H1 (cell line): ENCODE measurements around the gene GMCL1. TPM values are rescaled to one million over a fixed set of nuclear protein-coding genes. Genes with fewer than 3 reads are reported as not detected.

ENCODE experiments used
- CTCF ChIA-PET: fragments of 300-600 bp; sonication (Branson Sonifier 250); formaldehyde crosslinking; loops from one replicate; lab custom pipeline; 2021; ENCODE audit not compliant: partially characterized antibody; lab: Charles Lee
- POLR2A ChIA-PET: fragments of 300-600 bp; sonication (Branson Sonifier 250); formaldehyde crosslinking; loops from one replicate; lab custom pipeline; 2021; ENCODE audit warnings: inconsistent platforms; ENCODE audit not compliant: partially characterized antibody; lab: Charles Lee
- DNase-seq, 2 experiments: peaks; one replicate each; pipeline versions ENCODE4 v3.0.0 to v3.0.0-alpha.2; 2010 to 2022; ENCODE audit warnings: low spot score in 2 of 2, low read depth in 1 of 2, mixed read lengths in 1 of 2
- FAIRE-seq: peaks from 2 replicates; lab custom pipeline; 2011; peaks lifted over from hg19 to GRCh38; lab: Jason Lieb, UNC
- H2AFZ ChIP-seq: 2 replicates; pipeline ENCODE4 v1.8.1; 2012; ENCODE audit warnings: low read length, inconsistent platforms
- H2AK5ac ChIP-seq: 2 replicates; pipeline ENCODE4 v1.6.1; 2013; ENCODE audit warnings: low read depth, low read length
- H2BK120ac ChIP-seq: replicated peaks from 2 replicates; pipeline ENCODE3; 2013; ENCODE audit warnings: low read depth, low read length, inconsistent platforms
- H2BK12ac ChIP-seq: 2 replicates; pipeline ENCODE4 v1.6.1; 2013; ENCODE audit warnings: low read depth, low read length
- H2BK15ac ChIP-seq: 2 replicates; pipeline ENCODE4 v1.6.1; 2013; ENCODE audit warnings: low read length
- H2BK20ac ChIP-seq: 2 replicates; pipeline ENCODE4 v1.6.1; 2013; ENCODE audit warnings: low read length
- H2BK5ac ChIP-seq: 2 replicates; pipeline ENCODE4 v1.6.1; 2013; ENCODE audit warnings: low read depth, low read length
- H3K14ac ChIP-seq: 2 replicates; pipeline ENCODE4 v1.6.1; 2013; ENCODE audit warnings: inconsistent platforms; ENCODE audit not compliant: insufficient read length
- H3K18ac ChIP-seq: 2 replicates; pipeline ENCODE4 v1.6.1; 2013; ENCODE audit warnings: low read length; ENCODE audit errors: extremely low read depth
- H3K23ac ChIP-seq: 2 replicates; pipeline ENCODE4 v1.6.1; 2013; ENCODE audit warnings: inconsistent platforms; ENCODE audit not compliant: insufficient read length
- H3K23me2 ChIP-seq: 2 replicates; pipeline ENCODE4 v1.6.1; 2013; ENCODE audit warnings: low read depth, low read length
- H3K27ac ChIP-seq: 2 replicates; pipeline ENCODE4 v1.6.1; 2011; ENCODE audit warnings: low read depth, low read length, inconsistent platforms
- H3K27me3 ChIP-seq, 4 experiments: replicated peaks in 1 of 4; 1 replicate in 1 of 4; 2 replicates in 3 of 4; pipeline versions ENCODE4 v1.6.1 to v1.8.1; 2011 to 2013; ENCODE audit warnings: low read length in 3 of 4, mild to moderate bottlenecking in 3 of 4, inconsistent platforms in 2 of 4, mixed read lengths in 2 of 4, moderate library complexity in 1 of 4; ENCODE audit not compliant: control insufficient read depth in 3 of 4, insufficient read depth in 3 of 4; ENCODE audit errors: extremely low read depth in 1 of 4
- H3K36me3 ChIP-seq, 4 experiments: 2 replicates each; pipeline versions ENCODE4 v1.6.1 to v1.8.1; 2011 to 2013; ENCODE audit warnings: mild to moderate bottlenecking in 4 of 4, low read length in 3 of 4, moderate library complexity in 2 of 4, control low read depth in 1 of 4, inconsistent platforms in 1 of 4; ENCODE audit not compliant: insufficient read depth in 4 of 4, control insufficient read depth in 2 of 4
- H3K4ac ChIP-seq: replicated peaks from 2 replicates; pipeline ENCODE3; 2013; ENCODE audit warnings: low read length, low read depth, mixed read lengths, inconsistent platforms; ENCODE audit not compliant: insufficient read length
- H3K4me1 ChIP-seq, 4 experiments: replicated peaks in 1 of 4; 1 replicate in 1 of 4; 2 replicates in 3 of 4; pipeline versions ENCODE4 v1.6.1 to v1.8.1; 2011 to 2013; ENCODE audit warnings: low read length in 3 of 4, inconsistent platforms in 2 of 4, mixed read lengths in 1 of 4; ENCODE audit not compliant: insufficient read depth in 4 of 4, control insufficient read depth in 3 of 4
- H3K4me2 ChIP-seq, 2 experiments: 2 replicates each; pipeline versions ENCODE4 v1.6.1 to v1.8.1; 2011 to 2013; ENCODE audit warnings: low read depth in 2 of 2, low read length in 2 of 2, control low read depth in 1 of 2, inconsistent platforms in 1 of 2, mild to moderate bottlenecking in 1 of 2; ENCODE audit not compliant: insufficient read depth in 1 of 2
- H3K4me3 ChIP-seq, 4 experiments: fragments of 200-600, 300-600 bp in 1 of 4; sonication (generic), shearing (Covaris generic), sonication (Bioruptor Twin) in 1 of 4; 2 replicates each; pipeline versions ENCODE4 v1.5.1 to v1.8.1; 2011 to 2016; ENCODE audit warnings: low read length in 4 of 4, low read depth in 3 of 4, control low read depth in 2 of 4, inconsistent platforms in 2 of 4, mild to moderate bottlenecking in 2 of 4, mixed read lengths in 1 of 4, moderate library complexity in 1 of 4; ENCODE audit not compliant: insufficient read depth in 2 of 4; ENCODE audit errors: extremely low read depth in 1 of 4
- H3K56ac ChIP-seq: replicated peaks from 2 replicates; pipeline ENCODE3; 2013; ENCODE audit warnings: low read depth, mild to moderate bottlenecking, mixed read lengths, low read length, inconsistent platforms; ENCODE audit not compliant: insufficient read length
- H3K79me1 ChIP-seq: 2 replicates; pipeline ENCODE4 v1.6.1; 2013; ENCODE audit warnings: low read depth, low read length, control low read depth
- H3K79me2 ChIP-seq, 2 experiments: 2 replicates each; pipeline versions ENCODE4 v1.6.1 to v1.8.1; 2012 to 2013; ENCODE audit warnings: low read length in 2 of 2, mild to moderate bottlenecking in 2 of 2, inconsistent platforms in 1 of 2; ENCODE audit not compliant: insufficient read depth in 2 of 2, control insufficient read depth in 1 of 2
- H3K9ac ChIP-seq, 4 experiments: replicated peaks in 1 of 4; 1 replicate in 1 of 4; 2 replicates in 3 of 4; pipeline versions ENCODE4 v1.6.1 to v1.8.1; 2011 to 2013; ENCODE audit warnings: low read depth in 3 of 4, low read length in 3 of 4, control low read depth in 2 of 4, mild to moderate bottlenecking in 2 of 4, moderate library complexity in 2 of 4, inconsistent platforms in 1 of 4; ENCODE audit errors: extremely low read depth in 1 of 4
- H3K9me3 ChIP-seq, 2 experiments: 2 replicates each; pipeline versions ENCODE4 v1.6.1 to v1.8.1; 2012 to 2013; ENCODE audit warnings: mild to moderate bottlenecking in 2 of 2, moderate library complexity in 2 of 2, control low read depth in 1 of 2, inconsistent platforms in 1 of 2, low read depth in 1 of 2, low read length in 1 of 2, mixed read lengths in 1 of 2; ENCODE audit not compliant: insufficient read depth in 2 of 2
- H4K20me1 ChIP-seq, 2 experiments: replicated peaks in 1 of 2; 2 replicates each; pipeline versions ENCODE3 to v1.8.1; 2011 to 2013; ENCODE audit warnings: inconsistent platforms in 2 of 2, low read length in 2 of 2, mild to moderate bottlenecking in 1 of 2; ENCODE audit not compliant: insufficient read depth in 2 of 2, control insufficient read depth in 1 of 2
- H4K5ac ChIP-seq: 2 replicates; pipeline ENCODE4 v1.6.1; 2013; ENCODE audit warnings: low read length, low read depth, mixed read lengths, inconsistent platforms; ENCODE audit not compliant: insufficient read length
- H4K8ac ChIP-seq: 2 replicates; pipeline ENCODE4 v1.8.0; 2013; ENCODE audit warnings: mild to moderate bottlenecking, moderate library complexity, low read length, inconsistent platforms; ENCODE audit not compliant: insufficient read depth; ENCODE audit errors: extremely low read depth
- H4K91ac ChIP-seq: replicated peaks from 2 replicates; pipeline ENCODE3; 2013; ENCODE audit warnings: low read length, mixed read lengths, inconsistent platforms; ENCODE audit not compliant: insufficient read length
- WGBS, 2 experiments: shearing (Covaris generic) in 1 of 2; methylation state at CpG; one replicate each; pipeline versions ENCODE4 v1.1.6 to v1.1.7; 2013 to 2015; ENCODE audit warnings: low lambda C conversion rate in 2 of 2, mixed read lengths in 2 of 2, inconsistent platforms in 1 of 2, low coverage in 1 of 2, missing lambda C conversion rate in 1 of 2; ENCODE audit not compliant: insufficient replicate concordance in 2 of 2, insufficient coverage in 1 of 2, insufficient read length in 1 of 2; ENCODE audit errors: extremely low coverage in 1 of 2, missing lambda C conversion rate in 1 of 2; 5-methylcytosine and 5-hydroxymethylcytosine counted together
- polyA plus RNA-seq, 7 experiments: library from polyadenylated mRNA; depleted of rRNA in 3 of 7; stranded (reverse) in 5 of 7; unstranded in 2 of 7; fragments of >200 nt in 5 of 7; fragments of 200-250 nt in 2 of 7; gene quantifications; 1 replicate in 5 of 7; 2 replicates in 1 of 7; 4 replicates in 1 of 7; pipeline versions ENCODE4 v1.2.1 to v1.2.3, GENCODE V29; 2011 to 2013; ENCODE audit warnings: missing spikeins in 2 of 7, mixed read lengths in 2 of 7
- total RNA-seq: library from RNA; stranded (reverse); fragmentation: NEBNext Ultra II Directional; extraction: Animal tissue kit (Norgen Biotek cat#: 25700); gene quantifications from 2 replicates; pipeline ENCODE4 v1.2.1, GENCODE V29; 2021
- TF ChIP-seq, protein P1 (sequence below): IDR thresholded peaks from 2 replicates; pipeline ENCODE4 v1.6.1; 2012; ENCODE audit warnings: inconsistent platforms

Gene GMCL1
- total and polyA plus RNA-seq, 2 of the 8 experiments (the other 6 are each of a cell fraction or from before 2014, with no cell fraction given), result 6.5 to 21.9 TPM

- H2BK5ac ChIP-seq, result no peak overlapping the region
- no peak overlapping the region for H3K56ac ChIP-seq
- no peak overlapping the region for H3K4me2 ChIP-seq
- no peak overlapping the region for H2AFZ ChIP-seq
- H3K4me1 ChIP-seq, result peaks cover 0 to 9% (median 0%) of the 10 kb centered on the region in 4 experiments; a peak in 3 of 7 replicates
- TF ChIP-seq, protein P1, sequence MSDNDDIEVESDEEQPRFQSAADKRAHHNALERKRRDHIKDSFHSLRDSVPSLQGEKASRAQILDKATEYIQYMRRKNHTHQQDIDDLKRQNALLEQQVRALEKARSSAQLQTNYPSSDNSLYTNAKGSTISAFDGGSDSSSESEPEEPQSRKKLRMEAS, result no peak
- H2BK20ac ChIP-seq, result no peak overlapping the region
- DNase-seq, result peak in 1 of 2 experiments; percentile 43
- no peak overlapping the region for H3K18ac ChIP-seq
- no peaks in the 10 kb centered on the region for H3K9me3 ChIP-seq
- H3K14ac ChIP-seq, result no peak overlapping the region
- no peak overlapping the region for H3K27ac ChIP-seq
- POLR2A ChIA-PET, result interaction anchor here (0.8 to 1.5 kb wide), 3 partner anchors 13 to 91 kb away, joined by 3 to 5 read pairs (median 4); partner anchors contain the start of genes ANXA4 and GMCL1
- no peaks in the 10 kb centered on the region for H3K23me2 ChIP-seq
- 88% methylated on average over 1 of the region's 1 CpG; no CpG with 5 or more reads in 1 of the 2 experiments for WGBS, 2 experiments
- FAIRE-seq, result no peak
- no peak overlapping the region for H3K4ac ChIP-seq
- H3K79me1 ChIP-seq, result no peaks in the 10 kb centered on the region
- no peak overlapping the region for H2BK15ac ChIP-seq
- H4K5ac ChIP-seq, result no peak overlapping the region
- H3K4me3 ChIP-seq, result no peak overlapping the region
- H2BK120ac ChIP-seq, result no peak overlapping the region
- H3K9ac ChIP-seq, result no peak overlapping the region
- H3K36me3 ChIP-seq, result 0 out of 8 replicates have a peak, but pooled peaks cover 0 to 3% (median 0%) of the 10 kb centered on the region in 4 experiments
- no peaks in the 10 kb centered on the region for H3K79me2 ChIP-seq
- H2BK12ac ChIP-seq, result no peak overlapping the region
- no peaks in the 10 kb centered on the region for H3K27me3 ChIP-seq
- CTCF ChIA-PET, result interaction anchor here (0.9 to 22.2 kb wide), 19 partner anchors 9 to 99 kb away, joined by 3 to 319 read pairs (median 9); partner anchors contain the start of gene ANXA4
- no peaks in the 10 kb centered on the region for H4K20me1 ChIP-seq
- no peak overlapping the region for H3K23ac ChIP-seq
- no peak overlapping the region for H2AK5ac ChIP-seq
- no peak overlapping the region for H4K91ac ChIP-seq
- no peak overlapping the region for H4K8ac ChIP-seq
Observed at GRCh38 chr2:69815717-69816116, 13.7 kb upstream of the GMCL1 start.
